H1 (cell line): ENCODE data around the gene CAMTA1. TPM values are rescaled to one million over a fixed set of nuclear protein-coding genes. Genes with fewer than 3 reads are reported as not detected.

Experiments
- ATF2 ChIP-seq: IDR thresholded peaks from 2 replicates; pipeline ENCODE4 v1.6.1; 2012; ENCODE audit warnings: low read length, inconsistent platforms
- HDAC6 ChIP-seq: IDR thresholded peaks from one replicate; pipeline ENCODE4 v1.7.1; 2012; ENCODE audit warnings: low read depth, mild to moderate bottlenecking, inconsistent platforms, low read length, moderate library complexity
- SIX5 ChIP-seq: IDR thresholded peaks from 2 replicates; pipeline ENCODE4 v1.6.1; 2011; ENCODE audit warnings: mild to moderate bottlenecking, low read depth, low read length
- polyA plus RNA-seq, 7 experiments: library from polyadenylated mRNA; depleted of rRNA in 3 of 7; stranded (reverse) in 5 of 7; unstranded in 2 of 7; fragments of >200 nt in 5 of 7; fragments of 200-250 nt in 2 of 7; gene quantifications; 1 replicate in 5 of 7; 2 replicates in 1 of 7; 4 replicates in 1 of 7; pipeline versions ENCODE4 v1.2.1 to v1.2.3, GENCODE V29; 2011 to 2013; ENCODE audit warnings: missing spikeins in 2 of 7, mixed read lengths in 2 of 7
- total RNA-seq: library from RNA; stranded (reverse); fragmentation: NEBNext Ultra II Directional; extraction: Animal tissue kit (Norgen Biotek cat#: 25700); gene quantifications from 2 replicates; pipeline ENCODE4 v1.2.1, GENCODE V29; 2021

Gene CAMTA1
- total and polyA plus RNA-seq, 2 of the 8 experiments (the other 6 are each of a cell fraction or from before 2014, with no cell fraction given) = 65.0 to 119 TPM

GRCh38 chr1:7405844-7406500 is 620.7 kb downstream of the CAMTA1 start (continued):
- TF ChIP-seq HDAC6 = no peak
- TF ChIP-seq ATF2 = no peak
- TF ChIP-seq SIX5 = no peak
